GM18951 (cell line): Measurements from ENCODE around the gene GTF3A.

Source experiments
- POLR2A ChIP-seq: IDR thresholded peaks from 4 replicates; pipeline ENCODE4 v1.6.1; 2011; ENCODE audit warnings: mild to moderate bottlenecking; ENCODE audit not compliant: insufficient read length, insufficient read depth; ENCODE audit errors: extremely low read depth
- in situ Hi-C: fragments of 300-500 bp; cut with MboI; formaldehyde crosslinking; loops from one replicate; pipeline ENCODE4 v1.12.0; 2022; ENCODE audit warnings: low sequenced_read_pairs, mixed read lengths, inconsistent platforms; ENCODE audit not compliant: unreplicated experiment

The GTF3A gene

DNA sequence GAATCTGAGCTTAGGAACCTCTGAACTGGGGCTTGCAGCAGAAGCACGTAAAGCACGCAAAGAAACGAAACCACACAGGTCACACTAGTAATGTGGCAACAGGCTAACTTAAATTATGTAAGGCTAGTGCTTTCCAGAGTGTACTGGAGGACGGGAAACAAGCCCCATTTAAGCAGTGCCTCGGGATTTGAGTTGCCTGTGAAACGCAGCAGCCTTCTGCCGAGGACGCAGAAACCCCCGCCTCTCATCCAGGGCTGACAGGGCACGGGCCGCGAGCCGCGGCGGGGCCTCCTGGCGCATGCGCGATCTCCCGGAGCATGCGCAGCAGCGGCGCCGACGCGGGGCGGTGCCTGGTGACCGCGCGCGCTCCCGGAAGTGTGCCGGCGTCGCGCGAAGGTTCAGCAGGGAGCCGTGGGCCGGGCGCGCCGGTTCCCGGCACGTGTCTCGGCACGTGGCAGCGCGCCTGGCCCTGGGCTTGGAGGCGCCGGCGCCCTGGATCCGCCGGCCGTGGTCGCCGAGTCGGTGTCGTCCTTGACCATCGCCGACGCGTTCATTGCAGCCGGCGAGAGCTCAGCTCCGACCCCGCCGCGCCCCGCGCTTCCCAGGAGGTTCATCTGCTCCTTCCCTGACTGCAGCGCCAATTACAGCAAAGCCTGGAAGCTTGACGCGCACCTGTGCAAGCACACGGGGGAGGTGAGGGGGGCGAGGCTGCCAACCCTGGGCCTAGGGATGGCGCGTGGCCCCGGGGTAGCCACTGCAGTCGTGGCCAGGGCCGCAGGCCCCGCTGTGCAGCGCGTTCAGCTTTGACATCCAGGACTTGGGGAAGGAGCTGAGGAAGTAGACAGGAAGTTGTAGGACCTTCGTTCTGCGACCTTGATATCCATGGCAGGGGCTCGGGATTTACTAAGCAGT lies at the start of gene GTF3A:
GTF3A (plus strand) TSS at position 374 of the 912 bp plus-strand sequence.
- TF ChIP-seq POLR2A, result peak; percentile 98
- in situ Hi-C loops, result no loop called here

DNA sequence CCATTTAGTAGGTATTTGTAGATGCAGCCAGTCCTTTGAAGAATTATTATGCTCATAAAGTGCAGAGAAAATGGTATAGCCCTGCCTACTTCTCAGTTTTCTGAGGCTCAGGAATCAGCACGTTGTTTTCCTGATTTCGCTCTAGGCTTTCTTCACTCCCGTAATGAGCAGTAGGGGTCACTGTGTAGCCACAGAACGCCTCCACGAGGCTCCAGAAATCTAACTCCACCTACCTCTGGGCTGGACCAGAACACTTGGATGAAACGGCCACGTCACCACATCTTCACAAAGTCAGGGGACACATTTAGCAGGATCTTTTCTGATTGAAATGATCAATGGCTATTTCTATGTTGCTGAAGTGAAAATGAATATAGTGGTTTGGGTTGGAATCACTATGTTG lies 49.8 kb upstream of the GTF3A start:
- in situ Hi-C loops, result loop anchor here (10.0 to 25.0 kb wide), 3 partner anchors 100 to 588 kb away; partner anchors contain the start of gene CDX2
- TF ChIP-seq POLR2A, result no peak

DNA sequence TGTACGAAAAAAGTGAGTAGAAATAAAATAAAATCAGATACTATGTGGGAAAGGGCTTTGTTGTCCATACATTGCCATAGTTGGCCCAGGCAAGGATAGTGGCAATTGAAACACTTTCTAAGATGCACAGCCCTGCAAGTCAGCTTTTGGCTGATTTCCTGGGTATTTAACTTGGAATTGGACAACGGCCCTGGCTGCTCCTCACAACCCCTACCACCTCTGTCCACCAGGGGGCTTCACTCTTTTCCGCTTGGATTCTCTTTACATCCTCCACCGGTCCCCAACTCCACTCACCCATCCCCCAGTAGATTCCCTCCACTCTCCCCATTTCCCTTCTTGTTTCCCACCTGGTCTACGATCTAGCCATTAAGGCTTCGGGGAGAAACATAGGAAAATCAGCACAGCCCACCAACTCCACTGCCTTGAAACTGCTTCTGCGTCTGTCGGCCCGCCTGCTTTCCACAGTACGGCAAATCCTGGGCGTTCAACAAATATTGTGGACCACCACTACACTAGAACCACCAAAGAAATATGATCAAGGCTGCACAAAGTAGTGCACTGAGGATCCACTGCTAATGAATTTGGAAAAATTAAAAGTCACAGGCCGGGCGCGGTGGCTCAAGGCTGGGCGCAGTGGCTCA lies 48.6 kb upstream of the GTF3A start:
- TF ChIP-seq POLR2A, result no peak
- in situ Hi-C loops, result loop anchor here (10.0 to 25.0 kb wide), 3 partner anchors 99 to 586 kb away; partner anchors contain the start of gene CDX2

GRCh38 chr13:27379126-27379525 lies 45.3 kb upstream of the GTF3A start:
- in situ Hi-C loops, result loop anchor here (10.0 to 25.0 kb wide), 3 partner anchors 96 to 583 kb away; partner anchors contain the start of gene CDX2
- TF ChIP-seq POLR2A, result no peak

- in situ Hi-C loops, result loop anchor here (10.0 to 25.0 kb wide), 3 partner anchors 95 to 582 kb away; partner anchors contain the start of gene CDX2
- no peak for TF ChIP-seq POLR2A
Measured at GRCh38 chr13:27379694-27380641, 44.5 kb upstream of the GTF3A start.

DNA sequence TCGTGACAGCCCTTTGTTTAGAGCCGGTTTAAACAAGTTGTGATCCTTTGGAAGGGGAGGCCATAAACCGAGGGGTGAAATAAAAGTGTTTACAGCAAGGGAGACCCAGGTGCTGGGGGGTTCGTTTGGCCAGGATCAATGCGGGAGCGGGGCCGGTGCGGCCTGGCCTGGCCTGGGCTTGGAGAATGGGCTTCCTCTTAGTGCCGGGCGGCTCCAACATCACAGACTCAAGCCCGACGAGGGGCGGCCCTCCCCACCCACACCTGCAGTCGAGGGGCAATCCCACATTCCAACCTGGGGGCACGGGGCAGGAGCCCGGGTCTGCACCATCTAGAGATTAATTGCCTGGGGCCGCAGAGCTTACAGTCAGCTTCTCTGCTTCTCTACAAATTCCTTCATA lies 42.8 kb upstream of the GTF3A start:
- no peak for TF ChIP-seq POLR2A
- in situ Hi-C loops, result loop anchor here (25.0 kb wide), 1 partner anchor 581 kb away; the partner anchor contains the start of gene CDX2

DNA sequence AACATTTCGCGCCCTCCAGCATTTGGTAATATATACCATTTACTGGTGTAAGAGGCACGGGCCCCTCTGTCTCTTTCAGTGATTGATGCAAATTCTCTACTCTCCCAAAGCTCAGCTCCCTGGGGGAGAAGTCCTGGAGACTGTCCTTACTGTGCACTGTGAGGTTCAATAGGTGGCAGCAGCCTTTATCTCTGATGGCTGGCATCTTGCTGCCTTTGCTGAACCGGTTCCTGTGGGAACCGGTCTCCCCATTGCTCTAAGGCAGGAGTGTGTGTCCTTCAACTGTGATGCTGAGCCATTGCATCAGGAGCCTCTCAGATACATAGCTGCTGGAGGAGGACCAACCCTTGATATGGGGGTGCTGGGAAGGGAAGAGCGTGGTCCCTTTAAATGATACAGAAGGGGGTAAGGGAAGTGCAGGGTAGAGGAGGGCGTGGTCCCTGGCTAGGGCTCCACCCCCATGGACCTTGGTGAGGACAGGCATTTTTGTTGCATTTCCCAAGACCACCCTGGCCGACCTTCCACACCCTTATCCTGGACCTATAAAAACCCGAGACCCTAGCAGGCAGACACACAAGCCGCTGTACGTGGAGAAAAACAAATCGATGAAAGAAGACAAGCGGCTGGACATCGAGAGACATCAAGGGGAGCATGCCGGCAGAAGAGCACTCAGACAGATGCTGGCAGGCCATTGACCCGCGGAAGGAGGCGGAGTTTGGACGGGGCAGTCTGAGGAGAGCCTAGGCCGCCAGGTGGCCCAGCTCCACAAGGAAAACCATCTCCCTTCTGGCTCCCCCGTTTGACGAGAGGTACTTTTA lies 41.1 kb upstream of the GTF3A start:
- TF ChIP-seq POLR2A, result no peak
- in situ Hi-C loops, result loop anchor here (25.0 kb wide), 1 partner anchor 579 kb away; the partner anchor contains the start of gene CDX2

- TF ChIP-seq POLR2A, result no peak
- in situ Hi-C loops, result loop anchor here (25.0 kb wide), 1 partner anchor 578 kb away; the partner anchor contains the start of gene CDX2
Measured at GRCh38 chr13:27384285-27384684, 40.1 kb upstream of the GTF3A start.

DNA sequence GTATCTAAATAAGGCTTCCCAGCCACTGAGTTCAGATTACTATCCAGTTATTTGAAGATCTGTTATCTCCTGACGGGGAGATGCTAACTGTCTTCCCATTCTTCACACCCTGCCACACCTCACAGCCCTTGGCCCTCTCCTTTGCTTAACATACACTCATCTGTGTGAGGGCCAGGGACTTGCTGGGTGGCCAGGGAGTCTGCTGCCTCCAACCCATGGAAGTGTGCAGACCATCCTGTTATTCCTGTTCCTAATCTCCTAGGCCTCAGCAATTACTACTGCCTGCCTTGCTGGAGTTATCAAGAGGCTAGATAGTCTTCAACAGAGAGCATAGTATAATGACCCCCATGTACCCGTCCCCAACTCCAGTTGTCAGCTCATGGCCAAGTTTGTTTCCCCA lies 36.2 kb upstream of the GTF3A start:
- in situ Hi-C loops, result loop anchor here (25.0 kb wide), 1 partner anchor 574 kb away; the partner anchor contains the start of gene CDX2
- no peak for TF ChIP-seq POLR2A

DNA sequence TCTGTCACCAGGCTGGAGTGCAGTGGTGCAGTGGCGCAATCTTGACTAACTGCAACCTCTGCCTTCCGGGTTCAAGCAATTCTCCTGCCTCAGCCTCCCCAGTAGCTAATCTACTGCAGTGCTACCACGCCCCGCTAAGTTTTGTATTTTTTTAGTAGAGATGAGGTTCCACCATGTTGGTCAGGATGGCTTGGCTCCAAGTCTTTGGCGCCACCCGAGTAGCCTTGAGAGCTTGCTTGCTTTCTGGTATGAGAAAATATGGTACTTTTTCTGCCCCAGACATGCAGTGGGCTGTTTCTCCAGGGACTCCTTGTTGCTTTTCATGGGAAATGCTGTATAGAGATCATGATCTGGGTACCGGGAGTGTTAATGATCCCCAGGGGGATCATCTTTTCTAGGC lies 34.5 kb upstream of the GTF3A start:
- no peak for TF ChIP-seq POLR2A
- in situ Hi-C loops, result loop anchor here (25.0 kb wide), 1 partner anchor 572 kb away; the partner anchor contains the start of gene CDX2

GRCh38 chr13:27391471-27391870 lies 32.9 kb upstream of the GTF3A start:
- no peak for TF ChIP-seq POLR2A
- in situ Hi-C loops, result loop anchor here (25.0 kb wide), 1 partner anchor 571 kb away; the partner anchor contains the start of gene CDX2

DNA sequence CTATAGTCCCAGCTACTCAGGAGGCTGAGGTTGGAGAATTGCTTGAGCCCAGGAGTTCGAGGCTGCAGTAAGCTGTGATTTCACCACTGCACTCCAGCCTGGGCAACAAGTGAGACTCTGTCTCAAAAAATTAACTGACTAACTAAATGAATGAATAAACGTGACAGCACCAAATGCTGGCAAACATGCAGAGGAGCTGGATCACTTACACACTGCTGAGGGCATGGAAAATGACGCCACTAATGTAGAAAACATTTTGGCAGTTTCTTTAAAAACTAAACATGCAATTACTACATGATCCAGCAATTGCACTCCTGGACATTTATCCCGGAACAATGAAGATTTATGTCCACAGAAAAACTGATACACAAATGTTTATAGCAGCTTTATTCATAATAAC lies 31.3 kb upstream of the GTF3A start:
- in situ Hi-C loops, result loop anchor here (25.0 kb wide), 1 partner anchor 569 kb away; the partner anchor contains the start of gene CDX2
- TF ChIP-seq POLR2A, result no peak
